DMS53 (cell line): ENCODE measurements around the gene GALNT10.

Experiments used
- DNase-seq: peaks from one replicate; lab custom pipeline; 2025; lab: John Stamatoyannopoulos, UW

The GALNT10 gene

DNA sequence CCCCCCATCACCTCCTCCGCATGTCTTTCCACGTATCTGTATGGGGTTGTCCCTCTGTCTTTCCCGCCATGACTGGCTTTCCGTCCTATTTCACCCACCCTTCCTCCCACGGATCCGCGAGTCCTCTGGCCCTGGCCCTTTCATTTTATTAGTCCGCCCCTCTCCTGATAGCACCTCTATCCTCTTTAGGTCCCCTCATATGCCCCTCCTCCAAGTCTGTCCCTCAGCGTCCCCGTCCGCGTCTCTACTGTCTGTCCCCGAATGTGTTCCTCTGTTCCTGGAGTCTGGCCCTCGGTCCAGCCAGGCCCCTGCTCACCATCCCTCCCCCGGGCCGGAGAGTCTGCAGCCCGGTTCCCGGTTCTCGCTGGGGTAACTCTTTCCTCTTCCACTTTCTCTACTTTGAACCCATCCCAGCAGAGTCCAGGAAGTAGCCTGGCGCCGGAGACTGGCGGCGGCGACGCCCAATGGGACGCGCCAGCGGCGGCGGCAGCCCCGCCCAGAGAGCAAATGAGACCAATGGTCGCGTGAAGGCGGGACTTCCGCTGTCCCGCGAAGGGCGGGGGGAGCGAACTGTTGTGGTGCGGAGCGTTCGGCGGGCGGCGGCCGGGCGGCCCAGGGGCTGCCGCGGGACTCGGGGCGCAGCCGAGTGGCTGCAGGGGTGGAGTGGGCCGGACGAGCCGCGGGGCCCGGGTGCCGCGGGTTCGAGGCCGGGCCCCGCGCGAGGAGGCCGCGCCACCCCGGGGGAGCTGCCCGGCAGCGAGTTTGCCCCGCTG is 255.1 kb downstream of the GALNT10 start, which contains the start of gene SAP30L:
SAP30L (plus strand) TSS at position 576 of the 773 bp plus-strand sequence. CDS start 608 bp downstream, outside the sequence.
- DNase-seq: peak; percentile 97

DNA sequence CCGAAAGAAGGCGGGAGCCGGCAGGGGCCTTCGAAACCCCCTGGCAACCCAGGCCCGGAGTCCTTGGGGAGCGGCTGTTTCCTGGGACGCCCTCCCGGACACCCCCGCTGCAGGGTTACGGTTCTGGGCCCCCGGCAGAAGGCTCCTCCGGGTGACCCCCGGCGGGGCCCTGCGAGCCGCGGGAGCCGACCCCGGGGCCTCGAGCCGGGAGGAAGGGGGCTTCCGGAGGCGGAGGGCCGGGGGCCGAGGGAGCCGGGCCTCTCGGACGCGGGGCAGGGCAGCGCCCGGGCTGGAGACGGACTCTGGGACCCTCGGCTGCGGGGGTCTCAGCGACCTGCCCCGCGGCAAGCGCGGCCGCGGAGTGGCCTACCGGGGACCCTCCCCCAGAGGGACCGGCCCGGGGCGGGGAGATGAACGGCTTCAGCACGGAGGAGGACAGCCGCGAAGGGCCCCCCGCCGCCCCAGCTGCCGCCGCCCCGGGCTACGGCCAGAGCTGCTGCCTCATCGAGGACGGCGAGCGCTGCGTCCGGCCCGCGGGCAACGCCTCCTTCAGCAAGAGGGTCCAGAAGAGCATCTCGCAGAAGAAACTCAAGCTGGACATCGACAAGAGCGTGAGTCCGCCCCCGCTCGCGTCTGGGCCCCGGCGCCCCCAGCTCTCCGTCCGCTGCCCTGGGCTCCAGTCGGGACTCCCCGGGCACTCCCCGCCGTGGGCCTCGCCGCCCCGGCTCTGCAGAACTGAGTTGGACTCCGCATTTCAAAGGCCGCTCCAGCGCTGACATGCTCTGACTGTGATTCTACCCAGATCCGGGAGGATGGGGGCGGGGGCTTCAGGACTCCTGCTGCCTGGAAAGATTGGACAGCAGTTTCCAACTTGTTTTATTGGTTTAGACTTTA is 255.9 kb downstream of the GALNT10 start:
- DNase-seq: peak; percentile 71

DNA sequence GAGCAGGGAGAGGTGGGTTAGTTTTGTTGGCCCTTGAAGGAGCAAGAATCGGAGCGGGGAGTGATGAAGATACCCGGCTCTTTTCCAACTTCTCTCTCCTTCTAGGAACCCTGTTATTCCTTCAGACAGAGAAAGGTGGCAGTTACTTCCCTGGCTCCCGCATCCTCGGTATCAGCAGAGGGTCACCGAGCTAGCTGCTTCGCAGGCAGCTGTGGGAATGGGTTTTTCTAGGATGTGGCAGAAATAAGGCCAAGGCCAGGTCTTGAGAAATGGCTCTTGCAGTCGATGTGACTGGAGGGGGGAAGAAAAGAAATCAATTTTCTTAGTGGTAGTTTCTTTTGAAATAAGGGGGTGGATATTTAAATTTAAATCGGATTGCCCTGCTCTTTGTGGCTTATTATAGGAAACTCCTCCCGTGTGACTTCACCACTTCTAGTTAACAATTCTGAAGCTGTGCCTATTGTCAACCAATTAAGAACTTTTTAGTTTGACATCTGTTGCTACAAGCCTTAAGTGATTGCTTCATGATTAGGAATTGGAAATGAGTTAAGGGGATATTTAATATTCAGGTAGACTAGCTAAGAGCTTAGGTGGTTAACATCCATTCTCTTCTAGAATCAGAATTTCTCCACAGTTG is 256.7 kb downstream of the GALNT10 start:
- no peak for DNase-seq

DNA sequence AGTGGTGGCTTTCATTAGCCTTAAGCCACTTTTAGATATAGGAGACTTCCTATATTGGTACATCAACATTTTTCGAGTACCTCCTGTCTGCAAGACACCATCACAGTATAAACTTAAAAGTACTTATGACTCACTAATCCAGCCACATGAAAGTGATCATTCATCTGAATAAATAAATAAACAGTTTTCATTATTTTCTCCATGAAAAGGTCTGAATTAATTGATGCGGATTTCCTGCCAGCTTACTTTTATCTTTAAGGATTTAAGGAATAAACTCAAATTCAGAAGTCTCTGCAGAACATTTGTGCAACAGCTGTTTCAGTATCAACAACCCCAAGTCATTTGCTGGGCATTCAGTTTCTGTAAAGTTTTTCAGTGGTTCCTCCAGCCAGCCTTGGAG is 259.3 kb downstream of the GALNT10 start:
- peak; percentile 30 for DNase-seq

DNA sequence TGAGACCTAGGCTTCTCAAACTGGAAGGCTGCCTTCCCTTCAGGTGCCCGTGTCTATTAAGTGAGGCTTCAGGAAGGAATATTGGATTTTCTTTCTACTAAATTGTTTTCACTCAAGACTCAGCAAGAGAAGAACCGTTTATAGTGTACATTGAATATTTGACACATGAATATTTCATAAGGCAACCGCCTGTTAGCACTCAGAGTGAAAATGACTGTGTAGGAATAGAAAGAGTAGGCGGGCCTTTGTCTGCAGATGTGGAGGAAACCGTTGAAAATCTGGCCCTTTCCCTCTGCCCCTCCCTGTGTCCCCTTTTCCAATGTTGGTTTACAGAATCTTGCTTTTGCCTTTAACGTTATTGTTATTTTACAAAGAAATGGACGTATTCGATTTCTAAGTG is 261.4 kb downstream of the GALNT10 start:
- DNase-seq: no peak

GRCh38 chr5:154455585-154455984 is 265.1 kb downstream of the GALNT10 start:
- DNase-seq: no peak

DNA sequence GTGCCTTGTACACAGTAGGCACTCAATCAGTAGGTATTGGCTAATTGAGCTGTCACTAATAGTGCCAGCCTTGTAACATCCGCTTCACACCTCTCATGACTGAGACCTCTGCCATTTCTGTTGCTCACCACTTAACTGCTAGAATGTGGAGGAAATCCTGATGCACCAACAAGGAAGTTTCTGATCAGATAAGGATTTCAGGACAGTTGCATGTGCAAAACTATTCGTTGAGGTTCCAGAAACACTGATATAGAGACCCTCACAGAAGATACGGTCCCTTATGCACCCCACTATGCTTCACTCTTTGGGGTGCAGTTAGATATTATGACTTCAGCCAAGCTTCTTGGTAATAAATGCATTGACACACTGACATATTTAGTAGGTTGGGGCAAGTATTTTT is 266.0 kb downstream of the GALNT10 start:
- DNase-seq: no peak

GRCh38 chr5:154459015-154459414 is 268.5 kb downstream of the GALNT10 start:
- DNase-seq: no peak

- DNase-seq: no peak
These were observed 269.6 kb downstream of the GALNT10 start for GRCh38 chr5:154460172-154460571.

GRCh38 chr5:154461531-154461930 is 271.0 kb downstream of the GALNT10 start:
- peak; percentile 21 for DNase-seq

GRCh38 chr5:154464438-154464837 is 273.9 kb downstream of the GALNT10 start:
- no peak for DNase-seq

- peak; percentile 70 for DNase-seq
These were observed 274.6 kb downstream of the GALNT10 start for GRCh38 chr5:154465169-154465568.

- no peak for DNase-seq
These were observed 275.6 kb downstream of the GALNT10 start for GRCh38 chr5:154466147-154466546.

DNA sequence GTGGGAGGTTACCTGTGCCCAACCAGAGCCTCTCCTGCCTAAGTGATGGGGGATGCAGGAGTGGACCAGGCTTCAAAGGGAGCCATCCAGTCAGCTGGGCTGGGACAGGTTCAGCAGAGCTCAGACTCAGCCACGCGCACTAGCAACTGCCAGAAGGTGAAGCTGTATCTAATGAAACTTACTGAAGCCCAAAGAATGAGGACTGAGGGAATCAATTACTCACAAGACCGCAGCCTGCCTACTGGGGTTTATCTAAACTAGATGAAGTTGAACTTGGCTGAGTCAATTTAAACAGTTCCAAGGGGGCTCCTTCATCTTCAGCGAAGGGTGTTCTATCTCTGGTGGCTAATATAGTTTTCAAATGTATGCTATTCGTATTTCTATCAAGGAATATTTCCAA is 276.1 kb downstream of the GALNT10 start:
- no peak for DNase-seq

GRCh38 chr5:154467655-154468354 is 277.3 kb downstream of the GALNT10 start:
- DNase-seq: peak; percentile 85

- no peak for DNase-seq
These were observed 279.6 kb downstream of the GALNT10 start for GRCh38 chr5:154470137-154470536.
